Dedifferentiated amniotic fluid mesenchymal stem cell (primary cell): ENCODE measurements around the gene FCAMR.

ENCODE experiments used
- DNase-seq: peaks from one replicate; pipeline ENCODE4 v3.0.0-alpha.2; 2016; ENCODE audit errors: extremely low spot score

The FCAMR gene

GRCh38 chr1:206909161-206909882 is 60.9 kb downstream of the FCAMR start:
- no peak for DNase-seq

- no peak for DNase-seq
Measured at GRCh38 chr1:206908038-206908437, 62.2 kb downstream of the FCAMR start.
